H1 (cell line): ENCODE data around the gene DYDC2. TPM values are rescaled to one million over a fixed set of nuclear protein-coding genes. Genes with fewer than 3 reads are reported as not detected.

Experiments used
- RNF2 ChIP-seq: fragments of 200-900, 300-1000 bp; sonication (generic); IDR thresholded peaks from 2 replicates; pipeline ENCODE4 v1.7.1; 2016; ENCODE audit warnings: borderline replicate concordance, low read depth, mild to moderate bottlenecking, antibody characterized with exemption, low read length; ENCODE audit not compliant: poor library complexity, severe bottlenecking; ENCODE audit errors: missing control alignments
- TEAD4 ChIP-seq: IDR thresholded peaks from 2 replicates; pipeline ENCODE4 v1.6.1; 2012; ENCODE audit warnings: low read depth, low read length, inconsistent platforms, mixed read lengths
- polyA plus RNA-seq, 7 experiments: library from polyadenylated mRNA; depleted of rRNA in 3 of 7; stranded (reverse) in 5 of 7; unstranded in 2 of 7; fragments of >200 nt in 5 of 7; fragments of 200-250 nt in 2 of 7; gene quantifications; 1 replicate in 5 of 7; 2 replicates in 1 of 7; 4 replicates in 1 of 7; pipeline versions ENCODE4 v1.2.1 to v1.2.3, GENCODE V29; 2011 to 2013; ENCODE audit warnings: missing spikeins in 2 of 7, mixed read lengths in 2 of 7
- total RNA-seq: library from RNA; stranded (reverse); fragmentation: NEBNext Ultra II Directional; extraction: Animal tissue kit (Norgen Biotek cat#: 25700); gene quantifications from 2 replicates; pipeline ENCODE4 v1.2.1, GENCODE V29; 2021
- TF ChIP-seq, protein P1 (sequence below): fragments of 300-600 bp; sonication (generic); IDR thresholded peaks from 2 replicates; pipeline ENCODE4 v1.7.1; 2012; ENCODE audit warnings: low read length, moderate library complexity, mild to moderate bottlenecking, inconsistent platforms; ENCODE audit not compliant: insufficient replicate concordance

DYDC2 gene
- total and polyA plus RNA-seq, 2 of the 8 experiments (the other 6 are each of a cell fraction or from before 2014, with no cell fraction given): 1.5 to 5.2 TPM

DNA sequence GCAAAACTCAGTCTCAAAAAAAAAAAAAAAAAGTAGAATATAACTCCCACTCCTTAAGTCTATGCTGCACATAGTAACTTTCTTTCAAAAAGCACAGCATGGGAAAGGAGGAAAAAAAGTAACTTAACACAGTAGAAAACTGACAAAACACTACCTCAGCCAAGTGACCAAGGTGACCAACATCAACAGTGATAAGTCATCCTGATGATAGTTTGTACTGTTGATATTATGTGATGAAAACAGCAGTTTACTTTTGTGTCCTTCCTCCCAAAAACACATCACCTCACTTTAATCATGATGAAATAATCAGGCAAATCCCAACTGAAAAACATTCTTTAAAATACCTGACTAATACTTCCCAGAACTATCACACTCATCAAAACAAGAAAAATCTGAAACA lies 37.8 kb upstream of the DYDC2 start (continued):
- TF ChIP-seq RNF2 (no peak), TEAD4 (no peak)
- TF ChIP-seq, protein P1, sequence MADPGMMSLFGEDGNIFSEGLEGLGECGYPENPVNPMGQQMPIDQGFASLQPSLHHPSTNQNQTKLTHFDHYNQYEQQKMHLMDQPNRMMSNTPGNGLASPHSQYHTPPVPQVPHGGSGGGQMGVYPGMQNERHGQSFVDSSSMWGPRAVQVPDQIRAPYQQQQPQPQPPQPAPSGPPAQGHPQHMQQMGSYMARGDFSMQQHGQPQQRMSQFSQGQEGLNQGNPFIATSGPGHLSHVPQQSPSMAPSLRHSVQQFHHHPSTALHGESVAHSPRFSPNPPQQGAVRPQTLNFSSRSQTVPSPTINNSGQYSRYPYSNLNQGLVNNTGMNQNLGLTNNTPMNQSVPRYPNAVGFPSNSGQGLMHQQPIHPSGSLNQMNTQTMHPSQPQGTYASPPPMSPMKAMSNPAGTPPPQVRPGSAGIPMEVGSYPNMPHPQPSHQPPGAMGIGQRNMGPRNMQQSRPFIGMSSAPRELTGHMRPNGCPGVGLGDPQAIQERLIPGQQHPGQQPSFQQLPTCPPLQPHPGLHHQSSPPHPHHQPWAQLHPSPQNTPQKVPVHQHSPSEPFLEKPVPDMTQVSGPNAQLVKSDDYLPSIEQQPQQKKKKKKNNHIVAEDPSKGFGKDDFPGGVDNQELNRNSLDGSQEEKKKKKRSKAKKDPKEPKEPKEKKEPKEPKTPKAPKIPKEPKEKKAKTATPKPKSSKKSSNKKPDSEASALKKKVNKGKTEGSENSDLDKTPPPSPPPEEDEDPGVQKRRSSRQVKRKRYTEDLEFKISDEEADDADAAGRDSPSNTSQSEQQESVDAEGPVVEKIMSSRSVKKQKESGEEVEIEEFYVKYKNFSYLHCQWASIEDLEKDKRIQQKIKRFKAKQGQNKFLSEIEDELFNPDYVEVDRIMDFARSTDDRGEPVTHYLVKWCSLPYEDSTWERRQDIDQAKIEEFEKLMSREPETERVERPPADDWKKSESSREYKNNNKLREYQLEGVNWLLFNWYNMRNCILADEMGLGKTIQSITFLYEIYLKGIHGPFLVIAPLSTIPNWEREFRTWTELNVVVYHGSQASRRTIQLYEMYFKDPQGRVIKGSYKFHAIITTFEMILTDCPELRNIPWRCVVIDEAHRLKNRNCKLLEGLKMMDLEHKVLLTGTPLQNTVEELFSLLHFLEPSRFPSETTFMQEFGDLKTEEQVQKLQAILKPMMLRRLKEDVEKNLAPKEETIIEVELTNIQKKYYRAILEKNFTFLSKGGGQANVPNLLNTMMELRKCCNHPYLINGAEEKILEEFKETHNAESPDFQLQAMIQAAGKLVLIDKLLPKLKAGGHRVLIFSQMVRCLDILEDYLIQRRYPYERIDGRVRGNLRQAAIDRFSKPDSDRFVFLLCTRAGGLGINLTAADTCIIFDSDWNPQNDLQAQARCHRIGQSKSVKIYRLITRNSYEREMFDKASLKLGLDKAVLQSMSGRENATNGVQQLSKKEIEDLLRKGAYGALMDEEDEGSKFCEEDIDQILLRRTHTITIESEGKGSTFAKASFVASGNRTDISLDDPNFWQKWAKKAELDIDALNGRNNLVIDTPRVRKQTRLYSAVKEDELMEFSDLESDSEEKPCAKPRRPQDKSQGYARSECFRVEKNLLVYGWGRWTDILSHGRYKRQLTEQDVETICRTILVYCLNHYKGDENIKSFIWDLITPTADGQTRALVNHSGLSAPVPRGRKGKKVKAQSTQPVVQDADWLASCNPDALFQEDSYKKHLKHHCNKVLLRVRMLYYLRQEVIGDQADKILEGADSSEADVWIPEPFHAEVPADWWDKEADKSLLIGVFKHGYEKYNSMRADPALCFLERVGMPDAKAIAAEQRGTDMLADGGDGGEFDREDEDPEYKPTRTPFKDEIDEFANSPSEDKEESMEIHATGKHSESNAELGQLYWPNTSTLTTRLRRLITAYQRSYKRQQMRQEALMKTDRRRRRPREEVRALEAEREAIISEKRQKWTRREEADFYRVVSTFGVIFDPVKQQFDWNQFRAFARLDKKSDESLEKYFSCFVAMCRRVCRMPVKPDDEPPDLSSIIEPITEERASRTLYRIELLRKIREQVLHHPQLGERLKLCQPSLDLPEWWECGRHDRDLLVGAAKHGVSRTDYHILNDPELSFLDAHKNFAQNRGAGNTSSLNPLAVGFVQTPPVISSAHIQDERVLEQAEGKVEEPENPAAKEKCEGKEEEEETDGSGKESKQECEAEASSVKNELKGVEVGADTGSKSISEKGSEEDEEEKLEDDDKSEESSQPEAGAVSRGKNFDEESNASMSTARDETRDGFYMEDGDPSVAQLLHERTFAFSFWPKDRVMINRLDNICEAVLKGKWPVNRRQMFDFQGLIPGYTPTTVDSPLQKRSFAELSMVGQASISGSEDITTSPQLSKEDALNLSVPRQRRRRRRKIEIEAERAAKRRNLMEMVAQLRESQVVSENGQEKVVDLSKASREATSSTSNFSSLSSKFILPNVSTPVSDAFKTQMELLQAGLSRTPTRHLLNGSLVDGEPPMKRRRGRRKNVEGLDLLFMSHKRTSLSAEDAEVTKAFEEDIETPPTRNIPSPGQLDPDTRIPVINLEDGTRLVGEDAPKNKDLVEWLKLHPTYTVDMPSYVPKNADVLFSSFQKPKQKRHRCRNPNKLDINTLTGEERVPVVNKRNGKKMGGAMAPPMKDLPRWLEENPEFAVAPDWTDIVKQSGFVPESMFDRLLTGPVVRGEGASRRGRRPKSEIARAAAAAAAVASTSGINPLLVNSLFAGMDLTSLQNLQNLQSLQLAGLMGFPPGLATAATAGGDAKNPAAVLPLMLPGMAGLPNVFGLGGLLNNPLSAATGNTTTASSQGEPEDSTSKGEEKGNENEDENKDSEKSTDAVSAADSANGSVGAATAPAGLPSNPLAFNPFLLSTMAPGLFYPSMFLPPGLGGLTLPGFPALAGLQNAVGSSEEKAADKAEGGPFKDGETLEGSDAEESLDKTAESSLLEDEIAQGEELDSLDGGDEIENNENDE: no peak
- TF ChIP-seq, all 59 proteins: peak for 0
